ENCODE measurements around the gene PGA3. TPM values are rescaled to one million over a fixed set of nuclear protein-coding genes. Genes with fewer than 3 reads are reported as not detected.
"Not testable (repeated sequence)": the region's sequence is repeated elsewhere in the genome, so short reads cannot be mapped to it uniquely, and the experiment has no call there.

Gene PGA3
- total and polyA plus RNA-seq, 4 experiments from 2014 or later: not detected

DNA sequence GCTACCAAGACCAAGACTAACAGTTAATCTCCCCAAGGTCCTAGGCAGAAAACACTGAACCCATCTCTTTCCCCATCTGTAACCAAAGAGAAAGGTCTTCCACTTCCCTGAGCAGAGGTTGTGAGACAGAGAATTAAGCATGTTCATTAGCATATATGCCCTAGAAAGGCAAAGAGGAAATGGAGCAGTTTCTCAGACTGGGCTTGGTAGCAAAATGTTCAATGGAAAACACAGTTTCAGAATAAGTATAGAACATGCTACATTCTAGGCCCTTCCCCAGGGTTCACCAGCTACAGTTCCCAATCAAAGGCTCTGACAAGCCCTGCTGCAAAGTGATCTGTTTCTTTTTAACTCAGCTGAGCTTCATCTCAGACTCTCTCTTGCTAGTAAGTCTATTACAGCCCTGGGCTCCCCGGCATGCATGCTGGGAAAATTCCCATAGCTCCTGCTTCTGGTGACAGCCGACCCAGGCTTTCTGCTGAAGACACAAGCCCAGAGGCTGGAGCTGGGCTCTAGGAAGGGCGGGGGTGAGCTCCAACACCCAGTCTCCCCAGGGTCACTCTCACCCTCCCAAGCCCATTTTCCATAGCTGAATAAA lies 29.3 kb downstream of the PGA3 start:
- H3K9me3 Mint-ChIP-seq; intact Hi-C loops (cut with micrococcal nuclease); H3K4me3 Mint-ChIP-seq; POLR2A ChIA-PET (ENCODE audit: partially characterized antibody); H3K27ac ChIP-seq (ENCODE audit: low read depth, low read length); CTCF ChIA-PET (ENCODE audit: partially characterized antibody); H3K4me1 ChIP-seq (ENCODE audit: insufficient read depth, low read length); H3K36me3 ChIP-seq (ENCODE audit: insufficient read depth, low read length); H3K27ac Mint-ChIP-seq; H3K36me3 Mint-ChIP-seq; H3K4me3 ChIP-seq (ENCODE audit: low read length in 2 of 2); H3K27me3 Mint-ChIP-seq; H3K4me1 Mint-ChIP-seq; DNase-seq; H3K27me3 ChIP-seq (ENCODE audit: insufficient read depth, low read length); H3K9me3 ChIP-seq (ENCODE audit: control insufficient read depth in 1 of 2, low read length in 2 of 2): not testable (repeated sequence)

DNA sequence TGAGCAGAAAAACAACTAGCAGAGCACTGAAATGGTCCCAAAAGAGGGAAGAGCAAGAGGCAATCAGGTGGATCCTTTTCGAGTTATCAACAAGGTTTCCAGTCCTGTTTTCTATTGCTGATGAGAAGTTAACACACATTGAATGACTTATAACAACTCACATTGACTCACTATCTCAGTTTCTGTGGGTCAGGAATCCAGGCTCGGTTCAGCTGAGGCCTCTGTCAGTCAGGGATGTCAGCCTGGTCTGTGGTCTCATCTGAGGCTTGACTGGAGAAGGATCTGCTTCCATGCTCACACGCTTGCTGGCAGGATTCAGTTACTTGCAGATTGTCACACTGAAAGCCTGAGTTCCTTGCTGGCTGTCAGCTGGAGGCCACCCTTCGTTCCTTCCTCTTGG lies 33.8 kb downstream of the PGA3 start:
- intact Hi-C loops (cut with micrococcal nuclease); H3K27me3 Mint-ChIP-seq; H3K27ac ChIP-seq (ENCODE audit: low read depth, low read length); H3K9me3 ChIP-seq (ENCODE audit: control insufficient read depth in 1 of 2, low read length in 2 of 2); H3K27me3 ChIP-seq (ENCODE audit: insufficient read depth, low read length); CTCF ChIA-PET (ENCODE audit: partially characterized antibody); H3K36me3 Mint-ChIP-seq; H3K27ac Mint-ChIP-seq; DNase-seq; H3K4me1 ChIP-seq (ENCODE audit: insufficient read depth, low read length); H3K4me1 Mint-ChIP-seq; H3K4me3 ChIP-seq (ENCODE audit: low read length in 2 of 2); H3K36me3 ChIP-seq (ENCODE audit: insufficient read depth, low read length); H3K9me3 Mint-ChIP-seq; POLR2A ChIA-PET (ENCODE audit: partially characterized antibody); H3K4me3 Mint-ChIP-seq: not testable (repeated sequence)

DNA sequence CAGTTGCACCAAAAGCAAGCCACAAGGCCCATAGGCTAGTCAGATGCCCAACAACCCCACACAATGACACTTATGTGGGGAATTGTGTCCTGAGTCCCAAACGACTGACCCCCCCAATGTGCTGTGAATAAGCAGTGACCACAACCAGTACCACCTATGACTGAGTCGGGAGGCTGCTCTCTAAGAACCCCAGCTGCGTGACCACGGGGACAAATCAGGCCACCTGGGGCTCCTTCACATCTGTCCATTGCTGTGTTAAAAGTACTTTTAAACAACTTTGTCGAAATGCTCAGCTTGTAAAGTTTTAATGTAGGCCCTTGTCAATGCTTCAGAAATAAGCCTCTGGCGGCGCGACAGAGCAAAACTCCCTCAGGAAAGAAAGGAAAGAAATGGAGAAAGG lies 37.0 kb downstream of the PGA3 start:
- H3K27me3 Mint-ChIP-seq; intact Hi-C loops (cut with micrococcal nuclease); CTCF ChIA-PET (ENCODE audit: partially characterized antibody); H3K27me3 ChIP-seq (ENCODE audit: insufficient read depth, low read length); H3K4me1 Mint-ChIP-seq; H3K27ac ChIP-seq (ENCODE audit: low read depth, low read length); H3K4me3 ChIP-seq (ENCODE audit: low read length in 2 of 2); H3K4me3 Mint-ChIP-seq; H3K9me3 ChIP-seq (ENCODE audit: control insufficient read depth in 1 of 2, low read length in 2 of 2); H3K9me3 Mint-ChIP-seq; DNase-seq; H3K36me3 Mint-ChIP-seq; H3K4me1 ChIP-seq (ENCODE audit: insufficient read depth, low read length); POLR2A ChIA-PET (ENCODE audit: partially characterized antibody); H3K36me3 ChIP-seq (ENCODE audit: insufficient read depth, low read length): not testable (repeated sequence)
- peak overlapping the region in 2 of 7 donors; percentile 55 to 57 for H3K27ac Mint-ChIP-seq

DNA sequence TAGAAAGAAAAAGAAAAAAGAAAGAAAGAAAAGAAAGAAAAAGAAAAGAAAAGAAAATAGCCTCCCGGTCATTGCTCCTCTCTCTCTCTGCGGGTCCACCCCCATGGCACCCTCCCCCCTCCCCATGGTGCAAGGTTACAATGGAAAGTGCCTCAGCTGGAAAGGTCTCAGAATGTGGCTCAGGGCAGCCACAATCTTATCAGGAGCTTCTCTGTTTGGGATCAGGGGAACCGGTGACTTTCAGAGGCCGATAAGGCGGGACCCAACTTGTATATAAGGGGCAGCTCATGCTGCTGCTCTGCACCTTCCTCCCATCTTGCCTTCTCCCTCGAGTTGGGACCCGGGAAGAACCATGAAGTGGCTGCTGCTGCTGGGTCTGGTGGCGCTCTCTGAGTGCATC lies 37.6 kb downstream of the PGA3 start, which contains the start of gene PGA5:
PGA5 (plus strand) TSS at position 301 of the 400 bp plus-strand sequence; CDS start at position 353, 52 bp downstream.
- H3K36me3 Mint-ChIP-seq; H3K4me3 Mint-ChIP-seq; H3K4me1 ChIP-seq (ENCODE audit: insufficient read depth, low read length); H3K4me1 Mint-ChIP-seq; CTCF ChIA-PET (ENCODE audit: partially characterized antibody); H3K27ac ChIP-seq (ENCODE audit: low read depth, low read length); H3K9me3 ChIP-seq (ENCODE audit: control insufficient read depth in 1 of 2, low read length in 2 of 2); intact Hi-C loops (cut with micrococcal nuclease); H3K9me3 Mint-ChIP-seq; H3K36me3 ChIP-seq (ENCODE audit: insufficient read depth, low read length); H3K27me3 Mint-ChIP-seq; DNase-seq; POLR2A ChIA-PET (ENCODE audit: partially characterized antibody); H3K4me3 ChIP-seq (ENCODE audit: low read length in 2 of 2); H3K27me3 ChIP-seq (ENCODE audit: insufficient read depth, low read length): not testable (repeated sequence)
- H3K27ac Mint-ChIP-seq: peak within 1 kb of the TSS in 2 of 7 donors; percentile 55 to 57

DNA sequence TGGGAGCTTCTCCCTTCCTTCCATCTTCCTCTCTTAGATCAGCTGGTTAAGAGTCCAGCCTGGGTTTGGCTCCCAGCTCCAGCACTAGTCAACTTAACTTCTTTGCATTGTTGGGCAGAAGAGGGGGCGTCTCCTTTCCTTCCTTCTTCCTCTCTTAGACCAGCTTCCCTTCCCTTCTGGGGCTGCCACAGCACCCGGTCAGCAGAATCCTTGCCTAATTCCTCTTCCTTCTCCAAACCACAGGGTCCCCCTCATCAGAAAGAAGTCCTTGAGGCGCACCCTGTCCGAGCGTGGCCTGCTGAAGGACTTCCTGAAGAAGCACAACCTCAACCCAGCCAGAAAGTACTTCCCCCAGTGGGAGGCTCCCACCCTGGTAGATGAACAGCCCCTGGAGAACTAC lies 38.2 kb downstream of the PGA3 start:
- H3K4me3 Mint-ChIP-seq; H3K27me3 ChIP-seq (ENCODE audit: insufficient read depth, low read length); H3K9me3 ChIP-seq (ENCODE audit: control insufficient read depth in 1 of 2, low read length in 2 of 2); H3K36me3 Mint-ChIP-seq; POLR2A ChIA-PET (ENCODE audit: partially characterized antibody); H3K27ac Mint-ChIP-seq; H3K4me1 Mint-ChIP-seq; H3K4me1 ChIP-seq (ENCODE audit: insufficient read depth, low read length); H3K9me3 Mint-ChIP-seq; H3K27me3 Mint-ChIP-seq; H3K36me3 ChIP-seq (ENCODE audit: insufficient read depth, low read length); H3K4me3 ChIP-seq (ENCODE audit: low read length in 2 of 2); H3K27ac ChIP-seq (ENCODE audit: low read depth, low read length); intact Hi-C loops (cut with micrococcal nuclease); DNase-seq; CTCF ChIA-PET (ENCODE audit: partially characterized antibody): not testable (repeated sequence)

DNA sequence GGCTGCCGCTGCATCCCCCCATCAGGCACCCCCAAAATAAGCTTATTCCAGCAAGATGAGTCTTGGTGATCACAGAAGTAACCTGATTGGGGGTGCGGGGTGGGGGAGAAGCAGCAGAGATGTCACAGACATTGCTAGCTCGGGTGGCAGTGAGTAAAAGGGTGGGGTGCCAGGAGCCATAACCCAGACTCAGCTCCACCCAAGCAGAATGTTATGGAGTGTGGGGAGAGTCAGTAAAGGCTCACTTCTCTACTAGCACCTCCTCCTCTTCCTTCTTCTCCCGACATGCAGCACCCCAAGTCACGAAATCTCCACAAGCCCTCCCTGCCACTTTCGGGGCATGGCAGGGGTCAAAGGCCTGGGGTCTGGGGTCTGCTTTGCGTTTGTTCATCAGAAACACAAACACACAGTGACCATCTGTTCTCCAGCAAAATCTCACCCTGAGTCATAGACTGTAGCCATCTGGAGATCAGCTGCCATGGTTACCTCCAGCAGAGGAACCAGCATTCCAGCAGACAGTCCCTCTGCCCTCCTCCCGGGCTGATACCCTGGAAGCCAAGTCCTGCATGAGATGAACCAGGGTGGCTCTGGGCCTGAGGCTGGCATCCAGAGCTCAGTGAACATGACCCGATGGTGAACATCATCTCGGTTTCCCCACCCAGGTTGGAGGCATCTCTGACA lies 42.1 kb downstream of the PGA3 start:
- H3K27ac Mint-ChIP-seq; H3K36me3 ChIP-seq (ENCODE audit: insufficient read depth, low read length); H3K9me3 ChIP-seq (ENCODE audit: control insufficient read depth in 1 of 2, low read length in 2 of 2); H3K4me3 ChIP-seq (ENCODE audit: low read length in 2 of 2); H3K4me3 Mint-ChIP-seq; POLR2A ChIA-PET (ENCODE audit: partially characterized antibody); H3K36me3 Mint-ChIP-seq; H3K27me3 ChIP-seq (ENCODE audit: insufficient read depth, low read length); intact Hi-C loops (cut with micrococcal nuclease); H3K4me1 Mint-ChIP-seq; DNase-seq; CTCF ChIA-PET (ENCODE audit: partially characterized antibody); H3K27me3 Mint-ChIP-seq; H3K4me1 ChIP-seq (ENCODE audit: insufficient read depth, low read length); H3K27ac ChIP-seq (ENCODE audit: low read depth, low read length); H3K9me3 Mint-ChIP-seq: not testable (repeated sequence)

DNA sequence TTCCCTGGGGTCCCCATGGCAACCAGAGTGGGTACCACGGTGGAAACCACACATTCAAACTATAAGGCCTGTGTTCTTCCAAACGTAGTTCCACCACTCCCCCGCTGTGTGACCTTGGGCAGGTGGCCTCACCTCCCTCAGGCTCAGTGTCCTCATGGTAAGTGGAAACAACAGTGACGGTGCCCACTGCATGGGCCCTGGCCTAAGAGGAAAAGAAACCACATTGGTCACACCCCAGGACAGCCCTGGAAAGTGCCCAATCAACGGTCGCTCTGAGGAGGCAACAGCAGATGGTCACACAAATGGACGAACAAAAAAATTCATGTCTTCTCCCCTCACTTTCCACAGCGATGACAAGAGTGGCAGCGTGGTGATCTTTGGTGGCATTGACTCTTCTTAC lies 44.8 kb downstream of the PGA3 start:
- intact Hi-C loops (cut with micrococcal nuclease); H3K36me3 ChIP-seq (ENCODE audit: insufficient read depth, low read length); H3K27ac Mint-ChIP-seq; H3K27me3 Mint-ChIP-seq; H3K9me3 Mint-ChIP-seq; H3K4me1 ChIP-seq (ENCODE audit: insufficient read depth, low read length); DNase-seq; H3K27me3 ChIP-seq (ENCODE audit: insufficient read depth, low read length); H3K4me3 ChIP-seq (ENCODE audit: low read length in 2 of 2); H3K4me1 Mint-ChIP-seq; CTCF ChIA-PET (ENCODE audit: partially characterized antibody); H3K4me3 Mint-ChIP-seq; POLR2A ChIA-PET (ENCODE audit: partially characterized antibody); H3K9me3 ChIP-seq (ENCODE audit: control insufficient read depth in 1 of 2, low read length in 2 of 2); H3K27ac ChIP-seq (ENCODE audit: low read depth, low read length); H3K36me3 Mint-ChIP-seq: not testable (repeated sequence)

DNA sequence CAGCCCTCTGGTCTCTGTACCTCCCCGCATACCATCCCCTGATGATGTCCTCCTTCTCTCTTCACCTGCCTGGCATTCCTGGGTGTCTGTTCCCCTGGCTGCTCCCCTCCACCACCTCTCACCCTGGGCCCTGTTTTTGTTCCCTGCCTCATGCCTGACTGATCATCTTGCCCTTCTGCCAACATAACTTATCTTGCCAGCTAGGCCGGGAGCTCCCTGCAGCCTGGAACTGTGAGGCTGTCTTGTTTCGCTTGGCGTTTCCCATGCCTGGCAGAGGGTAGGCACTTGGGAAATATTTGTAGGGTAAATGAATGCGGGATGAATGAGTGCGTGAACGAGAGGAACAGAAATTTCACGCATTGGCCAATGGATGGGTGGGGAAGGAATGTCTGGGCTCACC lies 45.9 kb downstream of the PGA3 start:
- H3K4me3 ChIP-seq (ENCODE audit: low read length in 2 of 2); H3K36me3 ChIP-seq (ENCODE audit: insufficient read depth, low read length); H3K27me3 Mint-ChIP-seq; POLR2A ChIA-PET (ENCODE audit: partially characterized antibody); H3K4me3 Mint-ChIP-seq; H3K4me1 ChIP-seq (ENCODE audit: insufficient read depth, low read length); H3K9me3 ChIP-seq (ENCODE audit: control insufficient read depth in 1 of 2, low read length in 2 of 2); intact Hi-C loops (cut with micrococcal nuclease); CTCF ChIA-PET (ENCODE audit: partially characterized antibody); H3K27ac Mint-ChIP-seq; H3K27me3 ChIP-seq (ENCODE audit: insufficient read depth, low read length); H3K4me1 Mint-ChIP-seq; H3K27ac ChIP-seq (ENCODE audit: low read depth, low read length); H3K36me3 Mint-ChIP-seq; H3K9me3 Mint-ChIP-seq; DNase-seq: not testable (repeated sequence)
